ENCODE results near the gene STPG1.

Gene STPG1

GRCh38 chr1:24391882-24392603 lies 21.5 kb downstream of the STPG1 start:
- FAIRE-seq = no peak

GRCh38 chr1:24390924-24391782 lies 22.4 kb downstream of the STPG1 start:
- FAIRE-seq = peak; percentile 73

- FAIRE-seq = no peak
Measured at GRCh38 chr1:24389231-24389678, 24.3 kb downstream of the STPG1 start.

GRCh38 chr1:24388331-24388885 lies 25.2 kb downstream of the STPG1 start:
- FAIRE-seq = no peak

- FAIRE-seq = no peak
Measured at GRCh38 chr1:24387636-24388175, 25.9 kb downstream of the STPG1 start.

- no peak for FAIRE-seq
Measured at GRCh38 chr1:24386931-24387330, 26.7 kb downstream of the STPG1 start.

GRCh38 chr1:24386241-24386640 lies 27.3 kb downstream of the STPG1 start:
- no peak for FAIRE-seq

- FAIRE-seq = no peak
Measured at GRCh38 chr1:24385160-24385940, 28.2 kb downstream of the STPG1 start.

- no peak for FAIRE-seq
Measured at GRCh38 chr1:24384251-24385090, 29.1 kb downstream of the STPG1 start.

- FAIRE-seq = no peak
Measured at GRCh38 chr1:24383381-24383940, 30.1 kb downstream of the STPG1 start.

GRCh38 chr1:24382165-24382577 lies 31.4 kb downstream of the STPG1 start:
- FAIRE-seq = no peak

- FAIRE-seq = no peak
Measured at GRCh38 chr1:24381256-24381655, 32.3 kb downstream of the STPG1 start.

- no peak for FAIRE-seq
Measured at GRCh38 chr1:24380508-24380907, 33.1 kb downstream of the STPG1 start.

GRCh38 chr1:24379733-24380315 lies 33.8 kb downstream of the STPG1 start:
- no peak for FAIRE-seq

- FAIRE-seq = no peak
Measured at GRCh38 chr1:24374891-24375786, 38.4 kb downstream of the STPG1 start.

- FAIRE-seq = no peak
Measured at GRCh38 chr1:24373710-24374109, 39.9 kb downstream of the STPG1 start.

GRCh38 chr1:24373044-24373443 lies 40.5 kb downstream of the STPG1 start:
- no peak for FAIRE-seq

- no peak for FAIRE-seq
Measured at GRCh38 chr1:24369801-24370200, 43.8 kb downstream of the STPG1 start.

GRCh38 chr1:24369199-24369598 lies 44.4 kb downstream of the STPG1 start:
- FAIRE-seq = no peak

GRCh38 chr1:24366707-24367106 lies 46.9 kb downstream of the STPG1 start:
- no peak for FAIRE-seq
